ENCODE measurements around the gene ABTB1.

Gene ABTB1

GRCh38 chr3:127720985-127721935 is 48.5 kb downstream of the ABTB1 start:
- H3K4me3 ChIP-seq (ENCODE audit: low read depth, low read length) = no peak overlapping the region
- no peaks in the 10 kb centered on the region for H3K36me3 ChIP-seq
- no peaks in the 10 kb centered on the region for H3K4me1 ChIP-seq
- no peak for TF ChIP-seq CTCF (IDR thresholded peaks at IDR 0.05; ENCODE audit: low read depth, low read length)
- no peak for DNase-seq
- H3K9me3 ChIP-seq = no peaks in the 10 kb centered on the region
- H3K27me3 ChIP-seq = no peaks in the 10 kb centered on the region

GRCh38 chr3:127722091-127722784 is 49.5 kb downstream of the ABTB1 start:
- Histone ChIP-seq H3K9me3 (no peaks in the 10 kb centered on the region), H3K27me3 (no peaks in the 10 kb centered on the region), H3K36me3 (no peaks in the 10 kb centered on the region), H3K4me1 (no peaks in the 10 kb centered on the region), H3K4me3 (ENCODE audit: low read depth, low read length) (no peak overlapping the region)
- no peak for DNase-seq
- TF ChIP-seq CTCF (IDR thresholded peaks at IDR 0.05; ENCODE audit: low read depth, low read length) = no peak

- no peak overlapping the region for H3K4me3 ChIP-seq (ENCODE audit: low read depth, low read length)
- no peaks in the 10 kb centered on the region for H3K9me3 ChIP-seq
- DNase-seq = no peak
- no peaks in the 10 kb centered on the region for H3K36me3 ChIP-seq
- TF ChIP-seq CTCF (IDR thresholded peaks at IDR 0.05; ENCODE audit: low read depth, low read length) = no peak
- no peaks in the 10 kb centered on the region for H3K27me3 ChIP-seq
- peaks cover 2% of the 10 kb centered on the region for H3K4me1 ChIP-seq
These were observed 50.3 kb downstream of the ABTB1 start for GRCh38 chr3:127723011-127723567.

DNA sequence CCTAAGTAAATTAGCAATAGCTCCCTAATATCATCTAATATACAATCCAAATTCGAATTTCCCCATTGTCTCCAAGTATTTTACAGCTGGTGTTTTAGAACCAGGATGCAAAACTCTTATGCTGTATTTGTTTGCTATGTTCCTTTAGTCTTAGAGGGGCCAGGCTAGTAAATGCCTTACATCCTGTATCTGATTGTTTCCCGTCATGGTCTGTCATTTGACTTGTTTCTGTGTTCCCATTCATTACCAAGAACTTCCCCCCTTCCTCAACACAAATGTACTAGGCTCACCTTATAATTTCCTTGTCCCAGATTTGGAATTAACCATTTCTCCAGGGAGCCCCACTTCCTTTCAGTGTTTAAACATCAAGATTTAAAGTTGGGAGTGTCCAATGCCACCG is 54.1 kb downstream of the ABTB1 start:
- Histone ChIP-seq H3K4me1 (peaks cover 9% of the 10 kb centered on the region), H3K9me3 (no peaks in the 10 kb centered on the region), H3K36me3 (no peaks in the 10 kb centered on the region), H3K27me3 (no peaks in the 10 kb centered on the region), H3K4me3 (ENCODE audit: low read depth, low read length) (no peak overlapping the region)
- DNase-seq = no peak
- no peak for TF ChIP-seq CTCF (IDR thresholded peaks at IDR 0.05; ENCODE audit: low read depth, low read length)

GRCh38 chr3:127728417-127729015 is 55.8 kb downstream of the ABTB1 start:
- Histone ChIP-seq H3K36me3 (no peaks in the 10 kb centered on the region), H3K4me3 (ENCODE audit: low read depth, low read length) (no peak overlapping the region), H3K27me3 (no peaks in the 10 kb centered on the region), H3K4me1 (peaks cover 9% of the 10 kb centered on the region), H3K9me3 (no peaks in the 10 kb centered on the region)
- TF ChIP-seq CTCF (IDR thresholded peaks at IDR 0.05; ENCODE audit: low read depth, low read length) = no peak
- no peak for DNase-seq
